ENCODE data around the gene WDR48. TPM values are rescaled to one million over a fixed set of nuclear protein-coding genes. Genes with fewer than 3 reads are reported as not detected.

The WDR48 gene
- total and polyA plus RNA-seq, 12 donors, result 8.0 to 37.2 (median 28.7) TPM

DNA sequence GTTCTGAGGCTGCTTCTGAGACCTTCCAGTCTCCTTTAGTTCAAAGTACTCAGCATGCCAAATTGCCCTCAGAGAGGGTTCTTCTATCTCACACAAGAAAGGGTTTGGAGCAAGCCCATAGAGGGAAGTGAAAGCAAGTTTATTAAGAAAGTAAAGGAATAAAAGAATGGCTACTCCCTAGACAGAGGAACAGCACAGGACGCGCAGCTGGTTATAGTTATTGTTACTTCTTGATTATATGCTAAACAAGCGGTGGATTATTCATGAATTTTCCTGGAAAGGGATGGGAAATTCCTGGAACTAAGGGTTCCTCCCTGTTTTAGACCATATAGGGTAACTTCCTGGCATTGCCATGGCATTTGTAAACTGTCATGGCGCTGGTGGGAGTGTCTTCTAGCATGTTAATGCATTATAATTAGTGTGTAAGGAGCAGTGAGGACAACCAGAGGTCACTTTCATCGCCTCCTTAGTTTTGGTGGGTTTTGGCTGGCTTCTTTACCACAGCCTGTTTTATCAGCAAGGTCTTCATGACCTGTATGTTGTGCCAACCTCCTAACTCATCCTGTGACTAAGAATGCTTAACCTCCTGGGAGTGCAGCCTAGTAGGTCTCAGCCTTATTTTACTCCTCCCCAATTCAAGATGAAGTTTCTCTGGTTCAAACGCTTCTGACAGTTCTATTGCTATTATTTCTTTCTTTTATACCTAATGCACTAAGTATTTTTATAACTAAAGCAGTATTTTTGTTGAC is 26.4 kb upstream of the WDR48 start:
- WGBS, 2 donors, result 75 to 87% methylated on average over 6 of the region's 6 CpGs

GRCh38 chr3:39028546-39028945 is 23.3 kb upstream of the WDR48 start:
- Histone ChIP-seq H3K36me3 (no peaks in the 10 kb centered on the region), H3K9me3 (no peaks in the 10 kb centered on the region), H3K4me1 (peaks cover 0 to 10% (median 0%) of the 10 kb centered on the region in 9 donors), H3K27ac (no peak overlapping the region), H3K27me3 (no peaks in the 10 kb centered on the region), H3K4me3 (no peak overlapping the region)
- no peak for TF ChIP-seq CTCF (IDR thresholded peaks at IDR 0.05)
- DNase-seq, result no peak
- ATAC-seq, result peak in 3 of 8 donors; percentile 28 to 63 (median 59)
- intact Hi-C loops (cut with DNase I), result no loop called here
- 45 to 57% methylated on average over 3 of the region's 3 CpGs for WGBS, 2 donors

More for the DNA sequence above, 26.4 kb upstream of the WDR48 start:
- H3K9me3 ChIP-seq, result no peaks in the 10 kb centered on the region
- H3K27me3 ChIP-seq, result peaks cover 0 to 2% (median 0%) of the 10 kb centered on the region in 7 donors
- TF ChIP-seq CTCF (IDR thresholded peaks at IDR 0.05), result no peak
- no peaks in the 10 kb centered on the region for H3K36me3 ChIP-seq
- ATAC-seq (no peak), DNase-seq (no peak)
- H3K27ac ChIP-seq, result no peak overlapping the region
- H3K4me1 ChIP-seq, result peaks cover 0 to 10% (median 0%) of the 10 kb centered on the region in 9 donors
- intact Hi-C loops (cut with DNase I), result no loop called here
- H3K4me3 ChIP-seq, result no peak overlapping the region

- H3K27ac ChIP-seq, result no peak overlapping the region
- no peaks in the 10 kb centered on the region for H3K27me3 ChIP-seq
- peaks cover 0 to 4% (median 0%) of the 10 kb centered on the region in 11 donors for H3K9me3 ChIP-seq
- no peak for DNase-seq
- TF ChIP-seq CTCF (IDR thresholded peaks at IDR 0.05), result no peak
- no peak for ATAC-seq
- no peaks in the 10 kb centered on the region for H3K36me3 ChIP-seq
- intact Hi-C loops (cut with DNase I), result no loop called here
- 92 to 96% methylated on average over 1 of the region's 1 CpG for WGBS, 2 donors
- peaks cover 0 to 10% (median 0%) of the 10 kb centered on the region in 9 donors for H3K4me1 ChIP-seq
- H3K4me3 ChIP-seq, result no peak overlapping the region
These were observed 22.3 kb upstream of the WDR48 start for GRCh38 chr3:39029556-39029955.

- no peaks in the 10 kb centered on the region for H3K27me3 ChIP-seq
- H3K4me1 ChIP-seq, result no peaks in the 10 kb centered on the region
- H3K36me3 ChIP-seq, result no peaks in the 10 kb centered on the region
- intact Hi-C loops (cut with DNase I), result loop anchor here in 1 of 10 donors (10.0 kb wide), 1 partner anchor 513 kb away; no protein-coding TSS in a partner anchor
- no peak for DNase-seq
- no peak for ATAC-seq
- H3K4me3 ChIP-seq, result no peak overlapping the region
- TF ChIP-seq CTCF (IDR thresholded peaks at IDR 0.05), result no peak
- no peak overlapping the region for H3K27ac ChIP-seq
- peaks cover 0 to 32% (median 5%) of the 10 kb centered on the region in 11 donors for H3K9me3 ChIP-seq
These were observed 13.7 kb upstream of the WDR48 start for GRCh38 chr3:39038165-39038564.

All from heart right ventricle (tissue), 16 donors.